Measurements from ENCODE around the gene ME1.

DNA sequence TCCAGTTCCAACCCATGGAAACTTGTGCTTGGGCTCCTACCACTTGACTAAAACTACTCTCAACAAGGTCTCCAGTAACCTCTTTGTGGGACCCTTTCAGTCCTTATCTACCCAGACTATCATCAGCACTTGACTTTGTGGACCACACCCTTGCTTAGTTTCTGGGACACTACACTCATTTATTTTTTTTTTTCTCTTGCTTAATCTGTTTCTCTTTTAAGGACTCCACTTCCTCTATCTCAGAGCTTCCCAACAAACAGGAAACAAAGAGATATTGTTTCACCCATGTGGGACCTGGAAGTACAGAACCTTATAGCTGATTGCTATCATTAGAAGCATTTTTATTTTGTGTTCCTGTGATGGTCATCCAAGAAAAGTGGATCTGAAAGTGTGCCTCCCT, 28.8 kb upstream of the ME1 start:
- TF ChIP-seq, protein P1, sequence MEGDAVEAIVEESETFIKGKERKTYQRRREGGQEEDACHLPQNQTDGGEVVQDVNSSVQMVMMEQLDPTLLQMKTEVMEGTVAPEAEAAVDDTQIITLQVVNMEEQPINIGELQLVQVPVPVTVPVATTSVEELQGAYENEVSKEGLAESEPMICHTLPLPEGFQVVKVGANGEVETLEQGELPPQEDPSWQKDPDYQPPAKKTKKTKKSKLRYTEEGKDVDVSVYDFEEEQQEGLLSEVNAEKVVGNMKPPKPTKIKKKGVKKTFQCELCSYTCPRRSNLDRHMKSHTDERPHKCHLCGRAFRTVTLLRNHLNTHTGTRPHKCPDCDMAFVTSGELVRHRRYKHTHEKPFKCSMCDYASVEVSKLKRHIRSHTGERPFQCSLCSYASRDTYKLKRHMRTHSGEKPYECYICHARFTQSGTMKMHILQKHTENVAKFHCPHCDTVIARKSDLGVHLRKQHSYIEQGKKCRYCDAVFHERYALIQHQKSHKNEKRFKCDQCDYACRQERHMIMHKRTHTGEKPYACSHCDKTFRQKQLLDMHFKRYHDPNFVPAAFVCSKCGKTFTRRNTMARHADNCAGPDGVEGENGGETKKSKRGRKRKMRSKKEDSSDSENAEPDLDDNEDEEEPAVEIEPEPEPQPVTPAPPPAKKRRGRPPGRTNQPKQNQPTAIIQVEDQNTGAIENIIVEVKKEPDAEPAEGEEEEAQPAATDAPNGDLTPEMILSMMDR (IDR thresholded peaks at IDR 0.05): no peak
- TF ChIP-seq POLR2AphosphoS5 (IDR thresholded peaks at IDR 0.05): no peak
